Measurements from ENCODE around the gene DDX43.

DNA sequence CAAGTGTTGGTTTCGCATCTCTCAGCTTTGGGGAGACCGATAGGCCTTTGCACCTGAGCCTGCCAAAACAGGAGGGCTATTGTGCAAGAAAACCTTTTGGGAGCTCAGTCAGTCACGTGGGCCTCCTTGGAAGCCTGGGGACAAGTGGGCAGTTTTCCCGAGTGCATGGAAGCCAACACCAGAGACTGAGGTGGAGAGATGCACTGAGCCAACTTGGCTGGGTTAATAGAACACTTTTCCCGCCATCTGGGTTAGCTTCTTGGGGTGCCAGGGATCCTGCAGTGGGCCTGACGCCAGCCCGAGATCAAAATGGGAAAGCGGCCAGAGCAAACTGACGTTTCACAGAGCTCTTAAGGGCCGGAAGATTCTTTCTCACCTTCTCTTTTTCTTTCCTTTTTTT, 22.1 kb upstream of the DDX43 start:
- TF ChIP-seq, protein P1, sequence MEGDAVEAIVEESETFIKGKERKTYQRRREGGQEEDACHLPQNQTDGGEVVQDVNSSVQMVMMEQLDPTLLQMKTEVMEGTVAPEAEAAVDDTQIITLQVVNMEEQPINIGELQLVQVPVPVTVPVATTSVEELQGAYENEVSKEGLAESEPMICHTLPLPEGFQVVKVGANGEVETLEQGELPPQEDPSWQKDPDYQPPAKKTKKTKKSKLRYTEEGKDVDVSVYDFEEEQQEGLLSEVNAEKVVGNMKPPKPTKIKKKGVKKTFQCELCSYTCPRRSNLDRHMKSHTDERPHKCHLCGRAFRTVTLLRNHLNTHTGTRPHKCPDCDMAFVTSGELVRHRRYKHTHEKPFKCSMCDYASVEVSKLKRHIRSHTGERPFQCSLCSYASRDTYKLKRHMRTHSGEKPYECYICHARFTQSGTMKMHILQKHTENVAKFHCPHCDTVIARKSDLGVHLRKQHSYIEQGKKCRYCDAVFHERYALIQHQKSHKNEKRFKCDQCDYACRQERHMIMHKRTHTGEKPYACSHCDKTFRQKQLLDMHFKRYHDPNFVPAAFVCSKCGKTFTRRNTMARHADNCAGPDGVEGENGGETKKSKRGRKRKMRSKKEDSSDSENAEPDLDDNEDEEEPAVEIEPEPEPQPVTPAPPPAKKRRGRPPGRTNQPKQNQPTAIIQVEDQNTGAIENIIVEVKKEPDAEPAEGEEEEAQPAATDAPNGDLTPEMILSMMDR (conservative IDR thresholded peaks at IDR 0.05 in 1 of 2, IDR thresholded peaks at IDR 0.05 in 1 of 2; ENCODE audit: low read depth in 1 of 2, low read length in 2 of 2), result no peak
- no peak for TF ChIP-seq EZH2 (IDR thresholded peaks at IDR 0.05; ENCODE audit: low read length, missing control alignments)

Measured in fibroblast of lung (primary cell).